H9 (cell line): ENCODE measurements around the gene ZNF426. TPM values are rescaled to one million over a fixed set of nuclear protein-coding genes. Genes with fewer than 3 reads are reported as not detected.

Experiments used
- DNase-seq: peaks from one replicate; pipeline ENCODE4 v3.0.0-alpha.2; 2017
- H2AFZ ChIP-seq: one replicate; pipeline ENCODE4 v1.6.1; 2013; ENCODE audit warnings: mild to moderate bottlenecking, low read length, control low read depth, moderate library complexity
- H2AK5ac ChIP-seq: 2 replicates; pipeline ENCODE4 v1.6.1; 2013; ENCODE audit warnings: low read length, control low read depth, mixed read lengths; ENCODE audit not compliant: insufficient read length
- H2BK120ac ChIP-seq: one replicate; pipeline ENCODE4 v1.6.1; 2013; ENCODE audit warnings: low read depth, mild to moderate bottlenecking, low read length, control low read depth, inconsistent platforms; ENCODE audit not compliant: poor library complexity, severe bottlenecking
- H2BK12ac ChIP-seq: 2 replicates; pipeline ENCODE4 v1.6.1; 2013; ENCODE audit warnings: low read length, control low read depth, mixed read lengths, low read depth; ENCODE audit not compliant: insufficient read length
- H2BK15ac ChIP-seq: 2 replicates; pipeline ENCODE4 v1.6.1; 2013; ENCODE audit warnings: low read depth, low read length, control low read depth
- H2BK20ac ChIP-seq: one replicate; pipeline ENCODE4 v1.6.1; 2013; ENCODE audit warnings: low read depth, mild to moderate bottlenecking, low read length, control low read depth, inconsistent platforms; ENCODE audit not compliant: poor library complexity, severe bottlenecking
- H2BK5ac ChIP-seq: 2 replicates; pipeline ENCODE4 v1.6.1; 2013; ENCODE audit warnings: low read length, control low read depth, mixed read lengths; ENCODE audit not compliant: insufficient read length
- H3K14ac ChIP-seq: 2 replicates; pipeline ENCODE4 v1.6.1; 2013; ENCODE audit warnings: low read length, control low read depth; ENCODE audit not compliant: insufficient read depth
- H3K18ac ChIP-seq: 2 replicates; pipeline ENCODE4 v1.6.1; 2013; ENCODE audit warnings: low read depth, mild to moderate bottlenecking, mixed read lengths, low read length, control low read depth; ENCODE audit not compliant: insufficient read length
- H3K23ac ChIP-seq: 2 replicates; pipeline ENCODE4 v1.6.1; 2013; ENCODE audit warnings: low read length, control low read depth, mixed read lengths, low read depth; ENCODE audit not compliant: insufficient read length
- H3K23me2 ChIP-seq: 2 replicates; pipeline ENCODE4 v1.6.1; 2013; ENCODE audit warnings: low read depth, mild to moderate bottlenecking, mixed read lengths, low read length, control low read depth; ENCODE audit not compliant: insufficient read length, poor library complexity, severe bottlenecking
- H3K27ac ChIP-seq: 2 replicates; pipeline ENCODE4 v1.5.1; 2013; ENCODE audit warnings: low read length, control low read depth, mixed read lengths, low read depth; ENCODE audit not compliant: insufficient read length
- H3K27me3 ChIP-seq: 2 replicates; pipeline ENCODE4 v1.6.1; 2013; ENCODE audit warnings: low read length, control low read depth, inconsistent platforms; ENCODE audit not compliant: insufficient read depth
- H3K4ac ChIP-seq: 2 replicates; pipeline ENCODE4 v1.6.1; 2013; ENCODE audit warnings: low read depth, mild to moderate bottlenecking, control low read depth, inconsistent platforms, low read length, moderate library complexity
- H3K4me1 ChIP-seq: 2 replicates; pipeline ENCODE4 v1.6.1; 2013; ENCODE audit warnings: low read length, control low read depth, inconsistent platforms; ENCODE audit not compliant: insufficient read depth
- H3K4me2 ChIP-seq: 2 replicates; pipeline ENCODE4 v1.6.1; 2013; ENCODE audit warnings: low read length, control low read depth, mixed read lengths; ENCODE audit not compliant: insufficient read length, insufficient read depth
- H3K56ac ChIP-seq: 2 replicates; pipeline ENCODE4 v1.6.1; 2013; ENCODE audit warnings: low read depth, mild to moderate bottlenecking, mixed read lengths, low read length, control low read depth; ENCODE audit not compliant: insufficient read length
- H3K79me1 ChIP-seq: 2 replicates; pipeline ENCODE4 v1.6.1; 2013; ENCODE audit warnings: low read depth, mild to moderate bottlenecking, moderate library complexity, low read length, control low read depth, inconsistent platforms; ENCODE audit not compliant: insufficient read depth, poor library complexity, severe bottlenecking
- H3K79me2 ChIP-seq: 2 replicates; pipeline ENCODE4 v1.6.1; 2013; ENCODE audit warnings: low read length, control low read depth, inconsistent platforms; ENCODE audit not compliant: insufficient read depth
- H3K9ac ChIP-seq: 2 replicates; pipeline ENCODE4 v1.6.1; 2013; ENCODE audit warnings: low read length, control low read depth, mixed read lengths; ENCODE audit not compliant: insufficient read length; ENCODE audit errors: extremely low read depth
- H3K9me3 ChIP-seq: one replicate; pipeline ENCODE4 v1.6.1; 2013; ENCODE audit warnings: low read depth, low read length, inconsistent platforms; ENCODE audit not compliant: control insufficient read depth
- H3T11ph ChIP-seq: one replicate; pipeline ENCODE4 v1.6.1; 2013; ENCODE audit warnings: mild to moderate bottlenecking, low read length, control low read depth, inconsistent platforms
- H4K20me1 ChIP-seq: one replicate; pipeline ENCODE4 v1.6.1; 2013; ENCODE audit not compliant: control insufficient read depth, insufficient read length, insufficient read depth
- H4K5ac ChIP-seq: 2 replicates; pipeline ENCODE4 v1.6.1; 2013; ENCODE audit warnings: low read depth, mild to moderate bottlenecking, mixed read lengths, low read length, control low read depth; ENCODE audit not compliant: insufficient read length
- H4K8ac ChIP-seq: replicated peaks from 2 replicates; pipeline ENCODE4 v1.6.1; 2013; ENCODE audit warnings: low read length, control low read depth, mixed read lengths, low read depth; ENCODE audit not compliant: insufficient read length
- H4K91ac ChIP-seq: 2 replicates; pipeline ENCODE4 v1.6.1; 2013; ENCODE audit warnings: low read depth, mild to moderate bottlenecking, moderate library complexity, mixed read lengths, low read length, control low read depth; ENCODE audit not compliant: insufficient read length
- H3K27ac Mint-ChIP-seq, 3 experiments: 2 replicates in 2 of 3; 3 replicates in 1 of 3; pipeline ENCODE4 v1.8.0; 2020 to 2021; ENCODE audit warnings: mixed read lengths in 3 of 3, mild to moderate bottlenecking in 1 of 3, moderate library complexity in 1 of 3
- H3K27me3 Mint-ChIP-seq: 2 replicates; pipeline ENCODE4 v1.8.0; 2021; ENCODE audit warnings: low read depth, mild to moderate bottlenecking, moderate library complexity, mixed read lengths
- H3K36me3 Mint-ChIP-seq, 3 experiments: 2 replicates in 2 of 3; 3 replicates in 1 of 3; pipeline ENCODE4 v1.8.0; 2020 to 2021; ENCODE audit warnings: low read depth in 3 of 3, mixed read lengths in 3 of 3; ENCODE audit not compliant: insufficient read depth in 1 of 3
- H3K4me1 Mint-ChIP-seq, 2 experiments: 2 replicates each; pipeline ENCODE4 v1.8.0; 2020; ENCODE audit warnings: mixed read lengths in 2 of 2
- H3K4me3 Mint-ChIP-seq, 2 experiments: 2 replicates in 1 of 2; 3 replicates in 1 of 2; pipeline ENCODE4 v1.8.0; 2020 to 2021; ENCODE audit warnings: mild to moderate bottlenecking in 2 of 2, mixed read lengths in 2 of 2, moderate library complexity in 1 of 2
- H3K9me3 Mint-ChIP-seq, 2 experiments: 2 replicates in 1 of 2; 3 replicates in 1 of 2; pipeline ENCODE4 v1.8.0; 2020; ENCODE audit warnings: mild to moderate bottlenecking in 2 of 2, mixed read lengths in 2 of 2, moderate library complexity in 1 of 2
- CTCF ChIP-seq: fragments of 200-600 bp; sonication (generic); conservative IDR thresholded peaks from 3 replicates; pipeline ENCODE4 v1.8.0; 2021; ENCODE audit warnings: antibody characterized with exemption, mild to moderate bottlenecking
- WGBS: extraction: QIAGEN DNeasy Blood & Tissue Kit; methylation state at CpG from one replicate; pipeline ENCODE4 v1.1.7; 2013; ENCODE audit warnings: missing lambda C conversion rate, low lambda C conversion rate, mixed read lengths; ENCODE audit not compliant: insufficient read length; ENCODE audit errors: extremely low coverage; 5-methylcytosine and 5-hydroxymethylcytosine counted together
- total RNA-seq: library from RNA; stranded (reverse); gene quantifications from 2 replicates; pipeline ENCODE4 v1.2.1, GENCODE V29; 2021

ZNF426 gene
- total RNA-seq, 1 experiment from 2014 or later: 29.4 TPM

GRCh38 chr19:9580728-9581127 lies 42.3 kb upstream of the ZNF426 start:
- H3K36me3 Mint-ChIP-seq: peaks cover 53 to 70% (median 63%) of the 10 kb centered on the region in 3 experiments

More at GRCh38 chr19:9580728-9581127, 42.3 kb upstream of the ZNF426 start:
- WGBS: no CpG with 5 or more reads among the region's 5 CpGs
- Histone ChIP-seq H2BK12ac (no peak overlapping the region), H4K8ac (no peak overlapping the region), H4K91ac (no peak overlapping the region), H2BK15ac (no peak overlapping the region), H2BK5ac (no peak overlapping the region), H3K9me3 (no peaks in the 10 kb centered on the region), H3K4me2 (no peak overlapping the region), H3K56ac (no peak overlapping the region), H2AK5ac (no peak overlapping the region), H3K18ac (no peak overlapping the region), H3K14ac (no peak overlapping the region), H3K23ac (no peak overlapping the region), H3T11ph (no peak overlapping the region), H2BK120ac (no peak overlapping the region), H2AFZ (no peak overlapping the region), H3K79me2 (peaks cover 72% of the 10 kb centered on the region), H3K79me1 (no peaks in the 10 kb centered on the region), H3K27ac (no peak overlapping the region), H4K20me1 (no peaks in the 10 kb centered on the region), H3K4ac (no peak overlapping the region), H3K23me2 (peaks cover 3% of the 10 kb centered on the region), H3K9ac (no peak overlapping the region), H3K27me3 (no peaks in the 10 kb centered on the region), H3K4me1 (no peaks in the 10 kb centered on the region; the same call in 1 of the 2 replicates), H2BK20ac (no peak overlapping the region), H4K5ac (no peak overlapping the region)
- H3K9me3 Mint-ChIP-seq: peaks cover 15 to 65% of the 10 kb centered on the region in 2 experiments
- TF ChIP-seq CTCF: no peak
- DNase-seq: no peak
- peaks cover 46 to 57% of the 10 kb centered on the region in 2 experiments for H3K4me1 Mint-ChIP-seq
- H3K27me3 Mint-ChIP-seq: no peaks in the 10 kb centered on the region
- peak overlapping the region in 2 of 3 experiments; percentile 12 to 26; a peak in 1 of 7 replicates for H3K27ac Mint-ChIP-seq
- H3K4me3 Mint-ChIP-seq: peak overlapping the region in 1 of 2 experiments; percentile 72; a peak in 1 of 5 replicates
